Breast epithelium (tissue), 4 donors: Measurements from ENCODE around the gene MAP3K21. TPM values are rescaled to one million over a fixed set of nuclear protein-coding genes. Genes with fewer than 3 reads are reported as not detected.

Source experiments
- DNase-seq, 2 donors: peaks; one replicate each; pipeline ENCODE4 v3.0.0-alpha.2; 2019; ENCODE audit warnings: low spot score in 2 of 2
- H3K27ac ChIP-seq, 2 donors: fragments of 200-600 bp; sonication (generic) in 1 of 2; one replicate each; pipeline ENCODE4 v1.5.1; 2016 to 2019; ENCODE audit warnings: mild to moderate bottlenecking in 1 of 2
- H3K27me3 ChIP-seq, 2 donors: fragments of 200-600 bp; sonication (generic) in 1 of 2; one replicate each; pipeline versions ENCODE4 v1.5.1 to v1.6.0; 2017 to 2019; ENCODE audit warnings: control low read depth in 1 of 2, mild to moderate bottlenecking in 1 of 2
- H3K36me3 ChIP-seq: fragments of 200-600 bp; one replicate; pipeline ENCODE4 v1.5.1; 2019
- H3K4me1 ChIP-seq, 2 donors: fragments of 200-600 bp; sonication (generic); one replicate each; pipeline ENCODE4 v1.5.1; 2016 to 2019; ENCODE audit warnings: control low read depth in 1 of 2
- H3K4me3 ChIP-seq, 3 donors: fragments of 200-600 bp; sonication (generic); 1 replicate in 2 of 3; 2 replicates in 1 of 3; pipeline ENCODE4 v1.5.1; 2016 to 2019; ENCODE audit warnings: mild to moderate bottlenecking in 3 of 3, moderate library complexity in 2 of 3
- H3K9me3 ChIP-seq, 2 donors: fragments of 200-600 bp; sonication (generic) in 1 of 2; one replicate each; pipeline ENCODE4 v1.5.1; 2016 to 2019; ENCODE audit warnings: control low read depth in 1 of 2
- CTCF ChIP-seq, 3 donors: fragments of 450-650 bp; IDR thresholded peaks; one replicate each; pipeline ENCODE4 v1.5.1; 2016 to 2017; ENCODE audit warnings: antibody characterized with exemption in 3 of 3, mild to moderate bottlenecking in 3 of 3, moderate library complexity in 3 of 3
- POLR2A ChIP-seq: fragments of 450-650 bp; IDR thresholded peaks from one replicate; pipeline ENCODE4 v1.6.1; 2016; ENCODE audit warnings: antibody characterized with exemption, mild to moderate bottlenecking, moderate library complexity
- POLR2AphosphoS5 ChIP-seq, 3 donors: sonication (generic); formaldehyde crosslinking; IDR thresholded peaks; one replicate each; pipeline ENCODE4 v1.6.1; 2017; ENCODE audit warnings: antibody characterized with exemption in 3 of 3
- intact Hi-C: fragments of 100-400 bp; cut with DNase I; formaldehyde crosslinking; loops from one replicate; pipeline ENCODE4 v1.15.1; 2023; ENCODE audit warnings: low total_unique reads
- total RNA-seq, 3 donors: library from RNA; depleted of rRNA; stranded (reverse); fragments of >200 nt; gene quantifications; one replicate each; pipeline ENCODE4 v1.1.0, GENCODE V29; 2016

The MAP3K21 gene
- total RNA-seq, 3 donors from 2014 or later = 1.3 to 9.5 (median 3.9) TPM

- TF ChIP-seq POLR2A (no peak), POLR2AphosphoS5 (IDR thresholded peaks at IDR 0.05) (no peak), CTCF (IDR thresholded peaks at IDR 0.05) (no peak)
- DNase-seq = no peak
- Histone ChIP-seq H3K27me3 (no peaks in the 10 kb centered on the region), H3K27ac (no peak overlapping the region), H3K4me1 (no peaks in the 10 kb centered on the region), H3K36me3 (no peaks in the 10 kb centered on the region), H3K4me3 (no peak overlapping the region), H3K9me3 (no peaks in the 10 kb centered on the region)
- intact Hi-C loops = no loop called here
Measured at GRCh38 chr1:233409540-233409939, 82.0 kb downstream of the MAP3K21 start.

GRCh38 chr1:233410906-233411305, 83.4 kb downstream of the MAP3K21 start:
- no peak for DNase-seq
- TF ChIP-seq POLR2AphosphoS5 (IDR thresholded peaks at IDR 0.05) (no peak), POLR2A (no peak), CTCF (IDR thresholded peaks at IDR 0.05) (no peak)
- Histone ChIP-seq H3K27me3 (no peaks in the 10 kb centered on the region), H3K9me3 (no peaks in the 10 kb centered on the region), H3K27ac (no peak overlapping the region), H3K36me3 (no peaks in the 10 kb centered on the region), H3K4me1 (no peaks in the 10 kb centered on the region), H3K4me3 (no peak overlapping the region)
- intact Hi-C loops = no loop called here

- H3K4me1 ChIP-seq = no peaks in the 10 kb centered on the region
- TF ChIP-seq POLR2AphosphoS5 (IDR thresholded peaks at IDR 0.05) (no peak), POLR2A (no peak)
- DNase-seq = no peak
- no peak overlapping the region for H3K4me3 ChIP-seq
- H3K36me3 ChIP-seq = no peaks in the 10 kb centered on the region
- H3K27ac ChIP-seq = no peak overlapping the region
- H3K27me3 ChIP-seq = no peaks in the 10 kb centered on the region
- intact Hi-C loops = no loop called here
- H3K9me3 ChIP-seq = no peaks in the 10 kb centered on the region
Measured at GRCh38 chr1:233412812-233413211, 85.3 kb downstream of the MAP3K21 start.

- H3K27me3 ChIP-seq = no peaks in the 10 kb centered on the region
- no peak overlapping the region for H3K4me3 ChIP-seq
- H3K36me3 ChIP-seq = no peaks in the 10 kb centered on the region
- intact Hi-C loops = no loop called here
- TF ChIP-seq POLR2AphosphoS5 (IDR thresholded peaks at IDR 0.05) = no peak
- TF ChIP-seq CTCF (IDR thresholded peaks at IDR 0.05) = no peak
- TF ChIP-seq POLR2A = no peak
- no peaks in the 10 kb centered on the region for H3K4me1 ChIP-seq
- DNase-seq = no peak
- H3K27ac ChIP-seq = no peak overlapping the region
- H3K9me3 ChIP-seq = no peaks in the 10 kb centered on the region
Measured at GRCh38 chr1:233421293-233421692, 93.8 kb downstream of the MAP3K21 start.

GRCh38 chr1:233424779-233425178, 97.3 kb downstream of the MAP3K21 start:
- Histone ChIP-seq H3K4me1 (no peaks in the 10 kb centered on the region), H3K9me3 (no peaks in the 10 kb centered on the region), H3K36me3 (no peaks in the 10 kb centered on the region), H3K27ac (no peak overlapping the region), H3K27me3 (no peaks in the 10 kb centered on the region), H3K4me3 (no peak overlapping the region)
- DNase-seq = no peak
- TF ChIP-seq POLR2A (no peak), POLR2AphosphoS5 (IDR thresholded peaks at IDR 0.05) (no peak), CTCF (IDR thresholded peaks at IDR 0.05) (no peak)
- intact Hi-C loops = no loop called here

- H3K4me1 ChIP-seq = no peaks in the 10 kb centered on the region
- H3K27me3 ChIP-seq = no peaks in the 10 kb centered on the region
- no peaks in the 10 kb centered on the region for H3K36me3 ChIP-seq
- DNase-seq = no peak
- no peak overlapping the region for H3K4me3 ChIP-seq
- no peak overlapping the region for H3K27ac ChIP-seq
- intact Hi-C loops = no loop called here
- H3K9me3 ChIP-seq = no peaks in the 10 kb centered on the region
- TF ChIP-seq POLR2A (no peak), POLR2AphosphoS5 (IDR thresholded peaks at IDR 0.05) (no peak), CTCF (IDR thresholded peaks at IDR 0.05) (no peak)
Measured at GRCh38 chr1:233427907-233428306, 100.4 kb downstream of the MAP3K21 start.
